ENCODE measurements around the gene SIGLEC7.

Gene SIGLEC7

DNA sequence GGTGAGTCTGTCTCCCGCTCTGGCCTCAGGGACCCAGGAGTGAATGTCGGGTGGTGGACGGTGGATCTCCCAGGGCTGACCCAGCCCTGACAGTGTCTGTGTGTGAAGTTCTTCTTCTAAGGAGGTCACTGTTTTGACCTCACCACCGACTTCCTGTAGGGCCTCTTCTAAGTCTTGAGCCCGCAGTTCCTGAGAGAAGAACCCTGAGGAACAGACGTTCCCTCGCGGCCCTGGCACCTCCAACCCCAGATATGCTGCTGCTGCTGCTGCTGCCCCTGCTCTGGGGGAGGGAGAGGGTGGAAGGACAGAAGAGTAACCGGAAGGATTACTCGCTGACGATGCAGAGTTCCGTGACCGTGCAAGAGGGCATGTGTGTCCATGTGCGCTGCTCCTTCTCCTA, at the start of gene SIGLEC7:
Gene SIGLEC7, plus strand, starts transcription at position 183 of the 400 bp plus-strand sequence. Its CDS starts 69 bp downstream, at position 252.
- DNase-seq, result no peak

GRCh38 chr19:51093101-51093500, 49.0 kb upstream of the SIGLEC7 start:
- no peak for DNase-seq

DNA sequence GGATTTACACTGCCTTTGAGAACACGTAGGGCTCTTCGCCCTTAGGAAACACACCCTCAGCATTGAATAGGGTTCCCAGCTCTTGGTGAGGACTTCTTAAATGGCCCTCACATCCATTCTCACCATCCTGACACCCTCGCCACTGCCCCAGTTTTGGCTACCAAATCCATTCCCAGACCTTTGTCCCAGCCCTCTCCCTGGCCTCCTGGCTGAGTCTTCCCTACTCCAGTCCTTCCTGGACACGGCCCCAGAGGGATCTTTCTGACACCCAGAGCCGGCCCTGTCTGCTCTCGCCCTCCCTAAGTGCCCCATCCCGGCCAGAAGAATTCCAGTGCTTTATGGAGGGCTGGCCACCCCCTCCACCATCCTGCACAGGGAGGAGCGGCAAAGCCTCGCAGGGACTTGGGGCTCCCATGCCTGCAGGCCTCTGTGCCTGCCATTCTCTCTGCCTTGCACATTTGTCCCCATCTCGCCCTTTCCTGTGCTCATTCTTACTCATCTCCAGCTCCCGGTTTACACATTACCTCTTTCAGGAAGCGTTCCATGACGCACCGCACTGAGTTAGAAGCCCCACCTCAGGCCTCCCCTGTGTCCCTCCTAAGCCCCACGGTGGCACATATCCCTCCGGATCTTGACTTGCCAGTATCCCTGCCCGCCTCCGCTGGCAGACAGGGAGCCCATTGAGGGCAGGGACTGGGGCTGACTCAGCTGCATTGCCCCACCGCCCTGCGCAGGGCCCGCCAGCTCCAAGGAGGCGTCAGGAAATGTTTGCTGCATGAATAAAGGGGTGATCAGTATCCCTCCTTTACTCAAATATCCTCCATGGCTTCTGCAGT, 48.4 kb upstream of the SIGLEC7 start:
- no peak for DNase-seq

GRCh38 chr19:51094696-51095279, 47.3 kb upstream of the SIGLEC7 start:
- no peak for DNase-seq

GRCh38 chr19:51096473-51097165, 45.5 kb upstream of the SIGLEC7 start:
- DNase-seq, result no peak

DNA sequence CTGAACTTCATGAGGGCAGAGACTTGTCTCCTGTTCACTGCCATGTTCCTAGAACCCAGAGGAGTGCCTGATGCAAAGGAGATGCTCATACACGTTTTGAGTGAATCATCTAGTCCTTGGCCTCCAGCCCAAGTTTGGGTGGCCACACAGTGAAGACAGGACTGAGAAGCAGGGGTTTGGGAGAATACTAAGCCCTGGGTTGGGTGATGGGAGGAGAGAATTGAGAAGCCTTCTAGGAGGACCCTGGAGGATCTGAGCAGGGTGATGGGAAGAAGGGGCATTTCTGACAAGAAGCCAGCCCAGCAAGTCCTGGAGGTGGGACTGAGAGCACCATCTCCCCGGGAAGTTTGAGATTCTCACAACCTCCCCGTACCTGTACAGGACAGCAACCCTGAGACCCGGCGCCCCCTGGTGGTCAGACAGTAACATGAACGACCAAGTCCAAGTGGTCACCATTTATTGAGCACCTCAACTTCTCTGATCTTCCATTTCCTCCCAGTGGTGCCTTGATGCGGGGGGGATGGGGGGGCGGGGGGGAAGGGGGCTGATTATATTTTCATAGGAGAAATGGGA, 44.8 kb upstream of the SIGLEC7 start:
- no peak for DNase-seq

- DNase-seq, result no peak
Observed at GRCh38 chr19:51097796-51098195, 44.3 kb upstream of the SIGLEC7 start.

DNA sequence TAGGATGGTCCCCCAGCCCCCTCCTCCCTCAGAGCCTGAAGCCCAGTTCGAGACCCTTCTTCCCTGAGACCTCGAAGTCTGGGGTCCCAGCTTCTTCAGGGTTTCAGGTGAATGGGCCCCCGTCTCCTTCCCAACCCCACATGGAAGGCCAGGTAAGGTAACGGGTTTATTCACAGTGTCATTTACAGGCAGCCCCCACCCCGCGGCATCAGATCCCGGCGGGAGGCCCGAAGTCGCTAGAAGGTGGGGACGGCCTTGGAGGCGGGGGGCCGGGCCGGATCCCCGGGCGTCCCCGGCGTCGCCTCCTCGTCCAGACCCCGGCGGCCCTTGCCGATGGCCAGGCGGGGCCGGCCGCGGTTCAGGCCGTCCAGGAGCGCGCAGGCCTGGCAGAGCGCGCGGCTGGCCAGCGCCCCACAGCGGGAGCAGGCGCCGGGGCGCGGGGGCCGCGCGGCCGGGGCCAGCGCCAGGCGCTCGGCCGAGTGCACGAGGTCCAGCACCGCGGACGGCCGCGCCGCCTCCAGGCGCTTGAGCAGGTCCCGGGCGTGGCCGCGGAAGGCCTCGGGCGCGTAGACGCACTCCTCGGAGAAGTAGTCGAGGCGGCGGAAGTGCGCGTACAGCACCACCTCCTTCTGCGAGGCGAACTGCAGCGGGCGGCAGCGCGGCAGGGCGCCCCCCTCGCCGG, 43.6 kb upstream of the SIGLEC7 start:
- no peak for DNase-seq

DNA sequence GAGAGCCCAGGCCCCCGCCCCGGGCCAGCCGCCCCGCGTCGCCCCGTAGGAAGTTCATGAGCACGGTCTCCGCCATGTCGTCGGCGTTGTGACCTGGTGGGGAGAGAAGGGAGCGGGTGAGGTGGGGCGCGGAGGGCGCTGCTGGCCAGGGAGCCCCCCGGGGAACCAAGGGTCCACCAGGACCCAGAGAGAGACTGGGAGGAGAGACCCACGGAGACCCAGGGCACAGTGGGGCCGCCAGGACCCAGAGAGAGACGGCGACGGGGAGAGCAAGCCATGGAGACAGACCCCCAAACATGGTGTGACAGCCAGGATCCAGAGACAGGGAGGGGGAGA, 43.1 kb upstream of the SIGLEC7 start:
- DNase-seq, result no peak

- no peak for DNase-seq
Observed at GRCh38 chr19:51100601-51101000, 41.5 kb upstream of the SIGLEC7 start.

- no peak for DNase-seq
Observed at GRCh38 chr19:51101171-51101865, 40.8 kb upstream of the SIGLEC7 start.

DNA sequence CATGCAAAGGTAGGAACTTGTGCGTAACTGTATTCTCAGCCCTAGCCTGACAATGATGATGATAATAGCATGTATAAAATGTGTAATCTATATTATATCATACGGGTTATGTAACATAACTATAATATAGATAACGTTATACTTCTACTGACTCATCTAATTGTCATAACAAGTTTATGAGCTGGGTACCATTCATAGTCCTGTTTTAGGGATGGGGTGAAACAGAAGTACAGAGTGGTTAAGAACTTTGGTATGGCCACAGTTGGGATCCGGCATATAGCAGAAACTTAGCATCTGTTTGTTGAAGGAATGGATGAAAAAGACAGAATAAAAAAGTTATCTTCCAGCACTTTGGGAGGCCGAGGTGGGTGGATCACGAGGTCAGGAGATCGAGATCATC, 39.1 kb upstream of the SIGLEC7 start:
- DNase-seq, result no peak

DNA sequence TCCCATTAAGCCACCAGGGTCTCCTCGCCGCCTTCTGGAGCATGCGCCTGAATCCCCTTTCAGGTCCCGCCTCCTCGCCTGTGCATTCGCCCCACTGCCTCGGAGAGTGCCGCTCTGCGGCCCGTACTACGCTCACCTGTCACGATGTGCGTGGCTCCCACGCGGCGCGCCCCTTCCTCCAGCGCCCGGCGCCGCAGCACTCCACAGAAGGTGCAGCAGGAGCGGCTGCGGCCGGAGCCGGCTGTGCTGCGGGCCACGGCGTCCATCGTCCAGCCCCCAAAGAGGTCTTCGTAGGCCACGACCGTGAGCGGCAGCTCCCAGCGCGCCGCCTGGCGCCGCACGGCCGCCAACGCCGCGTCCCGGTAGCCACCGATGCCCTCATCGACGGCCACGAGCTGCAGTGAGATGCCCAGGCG, 38.2 kb upstream of the SIGLEC7 start:
- DNase-seq, result no peak

DNA sequence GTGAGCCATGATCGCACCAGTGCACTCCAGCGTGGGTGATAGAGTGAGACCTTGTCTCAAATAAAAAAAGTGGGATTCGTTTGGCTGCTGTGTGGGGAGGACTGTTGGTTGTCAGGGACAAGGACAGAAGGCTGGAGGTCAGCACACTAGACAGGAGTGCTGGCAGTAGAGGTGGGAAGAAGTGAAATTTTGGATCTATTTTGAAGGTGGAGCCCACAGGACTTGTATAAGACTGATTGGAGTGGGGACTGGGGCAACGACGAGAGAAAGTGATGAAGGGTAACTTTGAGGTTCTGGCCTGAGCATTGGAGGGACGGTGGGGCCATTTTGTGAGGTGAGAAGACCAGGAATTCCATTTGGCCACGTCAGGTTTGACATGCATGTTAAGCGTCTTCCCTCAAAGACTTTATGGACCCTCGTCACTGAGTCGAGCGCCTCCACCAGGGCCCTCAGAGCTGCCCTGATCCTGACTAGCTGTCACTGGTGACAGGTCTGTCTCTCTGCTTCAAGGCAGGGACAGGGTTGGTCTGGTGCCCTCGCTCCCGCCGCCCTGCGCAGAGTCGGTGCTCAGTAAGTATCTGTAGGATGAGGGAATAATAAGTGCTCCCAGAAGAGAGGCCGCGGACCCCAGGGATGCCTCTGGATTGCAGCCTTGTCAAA, 34.6 kb upstream of the SIGLEC7 start:
- DNase-seq, result no peak

GRCh38 chr19:51108066-51108804, 33.9 kb upstream of the SIGLEC7 start, which contains the start of gene CTU1:
TSS of gene CTU1 (minus strand) at chr19:51108409. CDS start at chr19:51104569, 3,840 bp downstream.
- peak; percentile 95 for DNase-seq

- no peak for DNase-seq
Observed at GRCh38 chr19:51108805-51109146, 33.3 kb upstream of the SIGLEC7 start.

DNA sequence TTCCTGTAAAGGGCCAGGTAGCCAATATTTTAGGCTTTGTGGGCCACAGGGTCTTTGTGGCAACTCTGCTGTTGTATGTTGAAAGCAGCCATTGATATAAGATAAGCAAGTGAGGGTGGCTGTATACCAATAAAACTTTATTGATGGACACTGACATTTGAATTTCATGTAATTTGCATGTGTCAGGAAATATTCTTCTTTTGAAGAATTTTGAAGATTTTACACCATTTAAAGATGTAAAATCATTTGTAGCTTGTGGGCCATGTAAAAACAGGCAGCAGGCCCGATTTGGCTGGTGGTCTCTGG, 31.5 kb upstream of the SIGLEC7 start:
- no peak for DNase-seq

- no peak for DNase-seq
Observed at GRCh38 chr19:51111606-51112005, 30.5 kb upstream of the SIGLEC7 start.

GRCh38 chr19:51114087-51114729, 27.9 kb upstream of the SIGLEC7 start:
- no peak for DNase-seq

DNA sequence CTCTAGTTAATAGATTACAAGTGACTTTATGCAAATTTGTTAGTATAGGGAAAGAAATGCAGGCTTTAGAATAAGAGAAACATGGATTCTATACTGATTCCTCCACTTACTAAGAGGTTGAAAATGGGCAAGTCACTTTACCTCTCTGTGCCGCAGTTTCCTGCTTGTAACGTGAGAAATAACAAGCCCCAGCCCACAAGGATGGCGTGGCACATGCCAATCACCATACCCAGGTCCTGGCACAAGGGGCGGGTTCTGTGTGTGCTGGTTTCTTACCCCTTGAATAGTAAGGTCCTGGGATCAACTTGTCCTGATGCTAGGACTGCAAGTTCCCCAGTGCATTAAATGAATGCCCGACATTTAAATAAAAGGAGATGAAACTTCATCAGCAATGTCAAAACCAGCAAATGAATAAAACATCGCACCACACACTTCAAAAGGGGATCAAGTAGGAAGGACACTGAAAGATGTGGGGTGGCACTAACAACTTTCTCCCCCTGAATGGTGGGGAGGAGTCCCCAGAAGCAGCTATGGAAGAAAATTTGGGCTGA, 25.3 kb upstream of the SIGLEC7 start:
- no peak for DNase-seq

Measured in T1000 (cell line).